AG09319 (cell line): ENCODE data around the gene IPO9.

ENCODE experiments used
- DNase-seq: peaks from one replicate; pipeline ENCODE4 v3.0.0-alpha.2; 2010; ENCODE audit warnings: low read depth; ENCODE audit errors: extremely low read depth
- TF ChIP-seq, protein P1 (sequence below): IDR thresholded peaks from 2 replicates; pipeline ENCODE4 v1.5.1; 2011; ENCODE audit warnings: low read depth, mild to moderate bottlenecking, inconsistent platforms, low read length, moderate library complexity

The IPO9 gene

DNA sequence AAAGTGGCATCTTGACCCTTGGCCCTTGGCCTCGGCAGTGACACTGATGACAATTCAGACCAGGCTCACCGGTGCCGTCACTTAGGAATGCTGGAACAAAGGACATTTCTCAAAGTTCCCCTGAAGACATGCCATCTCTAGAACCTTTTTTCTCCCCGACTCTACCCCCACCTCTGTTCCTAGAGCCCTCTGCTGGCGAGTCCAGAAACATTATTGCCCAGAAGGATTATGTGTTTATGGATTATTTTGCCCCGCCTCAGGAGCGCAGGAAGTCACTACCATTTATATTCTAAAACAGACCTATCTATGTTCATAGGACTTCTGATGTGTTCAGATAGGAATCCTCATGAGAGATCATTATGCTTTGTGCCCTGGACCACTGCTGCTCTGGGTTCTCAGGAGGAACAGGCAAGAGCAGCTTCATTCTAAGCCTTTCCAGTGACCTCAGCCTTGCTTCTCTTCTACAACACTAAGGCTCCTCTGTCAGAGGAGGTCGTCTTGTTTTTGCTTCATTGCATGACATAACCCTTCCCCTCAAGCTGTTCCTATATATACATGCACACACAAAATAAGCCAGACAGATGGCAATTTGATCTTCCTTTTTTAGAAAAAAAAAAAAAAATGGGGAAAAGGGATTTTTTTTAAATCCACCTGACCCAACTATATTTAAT, 47.3 kb downstream of the IPO9 start:
- TF ChIP-seq, protein P1, sequence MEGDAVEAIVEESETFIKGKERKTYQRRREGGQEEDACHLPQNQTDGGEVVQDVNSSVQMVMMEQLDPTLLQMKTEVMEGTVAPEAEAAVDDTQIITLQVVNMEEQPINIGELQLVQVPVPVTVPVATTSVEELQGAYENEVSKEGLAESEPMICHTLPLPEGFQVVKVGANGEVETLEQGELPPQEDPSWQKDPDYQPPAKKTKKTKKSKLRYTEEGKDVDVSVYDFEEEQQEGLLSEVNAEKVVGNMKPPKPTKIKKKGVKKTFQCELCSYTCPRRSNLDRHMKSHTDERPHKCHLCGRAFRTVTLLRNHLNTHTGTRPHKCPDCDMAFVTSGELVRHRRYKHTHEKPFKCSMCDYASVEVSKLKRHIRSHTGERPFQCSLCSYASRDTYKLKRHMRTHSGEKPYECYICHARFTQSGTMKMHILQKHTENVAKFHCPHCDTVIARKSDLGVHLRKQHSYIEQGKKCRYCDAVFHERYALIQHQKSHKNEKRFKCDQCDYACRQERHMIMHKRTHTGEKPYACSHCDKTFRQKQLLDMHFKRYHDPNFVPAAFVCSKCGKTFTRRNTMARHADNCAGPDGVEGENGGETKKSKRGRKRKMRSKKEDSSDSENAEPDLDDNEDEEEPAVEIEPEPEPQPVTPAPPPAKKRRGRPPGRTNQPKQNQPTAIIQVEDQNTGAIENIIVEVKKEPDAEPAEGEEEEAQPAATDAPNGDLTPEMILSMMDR = peak; percentile 40
- no peak for DNase-seq

DNA sequence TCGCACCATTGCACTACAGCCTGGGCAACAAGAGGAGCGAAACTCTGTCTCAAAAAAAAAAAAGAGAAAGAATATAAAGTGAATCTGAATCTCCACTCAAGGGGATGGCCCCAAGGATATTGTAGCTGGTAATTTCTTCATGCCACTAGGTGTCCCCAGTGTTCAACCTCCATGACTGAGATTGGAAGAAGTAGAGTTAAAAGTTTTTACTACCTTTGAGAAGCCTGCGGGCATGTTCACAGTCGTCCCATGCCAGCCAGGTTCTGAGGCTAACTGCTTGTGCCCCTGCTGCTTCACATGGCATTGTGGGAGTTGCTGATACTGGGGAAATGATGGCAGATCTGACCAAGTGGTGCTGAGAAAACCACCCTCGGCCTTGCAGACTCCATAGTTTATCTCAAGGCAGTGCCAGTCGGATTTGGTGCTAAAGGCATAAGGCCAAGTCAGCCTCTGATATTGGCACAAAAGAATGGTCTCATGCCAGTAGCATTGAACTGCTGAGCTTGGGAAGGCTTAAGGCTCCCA, 49.0 kb downstream of the IPO9 start:
- TF ChIP-seq, protein P1 = peak; percentile 71
- no peak for DNase-seq

DNA sequence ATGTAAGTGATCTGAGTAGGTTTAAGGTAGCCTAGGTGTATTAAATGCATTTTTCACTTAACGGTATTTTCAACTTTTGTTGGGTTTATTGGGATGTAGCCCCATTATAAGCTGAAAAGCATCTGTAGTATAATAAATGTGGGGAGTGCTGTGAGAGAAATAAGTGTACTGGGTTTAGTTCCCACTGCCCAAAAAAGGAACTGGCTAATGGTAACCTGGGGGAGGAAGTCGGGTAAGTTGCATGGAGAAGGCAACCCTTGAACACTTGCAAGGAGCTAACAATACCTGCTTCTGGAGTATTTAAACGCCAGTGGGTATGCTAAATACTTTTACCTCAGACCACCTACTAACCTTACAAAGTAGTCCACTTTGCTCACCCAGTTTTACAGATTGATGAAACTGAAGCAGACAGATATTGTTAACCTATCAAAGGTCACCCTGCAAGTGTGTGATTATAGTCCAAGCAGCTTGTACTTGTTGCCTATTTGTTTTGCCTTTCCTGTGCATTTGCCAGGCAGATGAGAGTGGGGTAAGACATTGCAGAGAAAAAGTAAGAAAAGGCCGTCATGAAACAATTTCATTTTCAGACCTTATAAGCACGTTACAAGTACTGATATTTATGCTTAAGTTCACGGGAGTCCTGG, 52.1 kb downstream of the IPO9 start:
- TF ChIP-seq, protein P1 = no peak
- no peak for DNase-seq

DNA sequence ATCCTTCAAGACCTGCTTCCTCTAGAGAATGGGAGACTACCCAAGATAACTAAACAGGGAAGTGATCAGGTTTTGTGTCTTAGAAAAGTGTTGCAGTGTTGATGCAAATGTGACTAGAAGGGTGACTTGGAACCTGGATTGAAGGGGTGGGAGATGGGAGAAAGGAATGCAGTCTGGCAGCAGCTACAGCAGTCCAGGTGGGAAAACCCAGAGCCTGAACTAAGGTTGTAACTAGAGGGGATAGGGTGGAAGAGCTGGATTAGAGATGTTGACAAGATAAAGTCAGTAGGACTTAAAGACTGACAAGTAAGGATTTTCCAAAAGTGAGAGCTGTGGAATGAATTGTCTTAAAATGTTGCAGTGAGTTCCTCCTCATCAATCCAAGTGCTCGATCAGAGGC, 52.7 kb downstream of the IPO9 start:
- DNase-seq = no peak
- TF ChIP-seq, protein P1 = no peak

DNA sequence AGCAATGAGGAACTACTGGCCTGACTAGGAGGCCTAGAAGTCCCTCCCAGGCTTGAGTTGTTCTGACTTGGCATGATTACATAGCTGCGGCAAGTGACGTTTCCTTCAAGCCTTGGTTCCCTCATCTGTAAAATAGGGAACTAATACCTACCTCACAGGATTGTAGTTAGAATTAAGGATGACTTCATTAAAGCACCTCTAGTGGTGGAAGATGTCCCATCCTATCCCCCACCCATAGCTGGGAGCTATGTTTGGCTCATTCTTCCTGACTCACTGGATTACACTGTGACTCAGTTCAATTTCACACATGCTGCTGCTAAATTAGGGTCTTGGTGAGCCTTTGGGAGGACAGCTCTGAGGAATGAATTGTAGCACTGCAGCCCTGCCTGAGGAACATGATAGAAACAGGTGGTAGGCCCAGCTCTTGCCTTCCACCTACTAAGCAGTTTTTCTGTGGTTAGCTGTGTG, 53.7 kb downstream of the IPO9 start:
- no peak for DNase-seq
- TF ChIP-seq, protein P1 = no peak; the same call in none of the 2 replicates

DNA sequence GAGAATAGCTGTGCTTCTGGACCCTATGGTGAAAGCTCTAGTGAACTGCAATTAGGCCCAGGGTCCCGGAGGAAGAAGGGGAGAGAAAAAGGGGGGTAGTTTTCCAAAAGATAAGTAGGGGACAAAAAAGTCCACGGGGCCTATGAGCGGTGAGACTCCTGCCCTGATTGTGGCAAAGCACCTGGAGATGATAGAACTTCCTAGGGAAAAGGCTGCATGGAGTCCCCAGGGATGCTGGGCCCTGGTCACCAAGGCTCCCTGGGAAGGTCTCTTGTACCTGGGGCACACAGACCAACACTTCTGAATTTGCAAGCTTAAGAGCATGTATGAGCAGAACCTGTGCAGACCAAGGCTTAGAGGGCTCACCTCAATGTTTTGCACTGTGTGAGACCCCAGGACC, 54.3 kb downstream of the IPO9 start:
- TF ChIP-seq, protein P1 = no peak
- DNase-seq = no peak

DNA sequence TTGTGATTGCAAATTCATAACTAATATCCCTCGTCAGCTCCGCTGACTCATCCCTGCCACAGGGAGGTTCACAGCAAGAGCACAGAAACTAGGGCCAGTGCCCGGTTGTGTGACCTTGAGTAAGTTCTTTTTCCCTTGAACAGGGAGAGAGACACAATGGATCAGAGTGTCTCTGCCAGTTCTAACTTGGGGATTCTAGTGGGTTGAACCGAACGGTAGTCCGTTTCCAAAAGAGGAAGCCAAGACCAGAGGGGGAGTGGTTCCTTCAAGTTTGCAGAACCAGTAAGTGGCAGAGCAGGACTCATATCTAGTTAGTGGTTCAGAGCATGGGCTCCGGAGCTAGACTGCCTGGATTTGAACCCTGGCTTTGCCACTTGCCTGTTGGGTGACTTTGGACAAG, 54.8 kb downstream of the IPO9 start:
- TF ChIP-seq, protein P1 = no peak
- DNase-seq = peak; percentile 32
